Measurements from ENCODE around the gene VPS54.

Gene VPS54

GRCh38 chr2:63903003-63903402 lies 116.2 kb downstream of the VPS54 start:
- DNase-seq (ENCODE audit: low read depth, low spot score), result no peak

- DNase-seq (ENCODE audit: low read depth, low spot score), result no peak
These were observed 117.1 kb downstream of the VPS54 start for GRCh38 chr2:63902149-63902548.

- no peak for DNase-seq (ENCODE audit: low read depth, low spot score)
These were observed 119.6 kb downstream of the VPS54 start for GRCh38 chr2:63899639-63900038.

GRCh38 chr2:63898839-63899238 lies 120.4 kb downstream of the VPS54 start:
- DNase-seq (ENCODE audit: low read depth, low spot score), result no peak

DNA sequence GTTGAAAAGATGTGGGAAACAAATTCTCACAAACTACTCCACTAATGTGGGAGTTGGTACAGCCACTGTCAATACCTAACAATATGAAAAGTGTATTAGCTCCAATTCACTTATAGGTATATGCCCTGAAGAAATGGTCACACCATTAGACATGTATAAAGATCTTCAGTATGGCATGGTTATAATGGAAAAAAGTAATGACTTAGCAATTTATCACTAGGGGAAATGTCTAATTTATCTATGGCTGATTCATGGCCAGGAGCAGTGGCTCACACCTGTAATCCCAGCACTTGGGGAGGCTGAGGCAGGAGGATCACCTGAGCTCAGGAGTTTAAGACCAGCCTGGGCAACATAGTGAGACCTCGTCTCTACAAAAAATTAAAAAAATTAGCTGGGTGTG lies 125.1 kb downstream of the VPS54 start:
- no peak for DNase-seq (ENCODE audit: low read depth, low spot score)

DNA sequence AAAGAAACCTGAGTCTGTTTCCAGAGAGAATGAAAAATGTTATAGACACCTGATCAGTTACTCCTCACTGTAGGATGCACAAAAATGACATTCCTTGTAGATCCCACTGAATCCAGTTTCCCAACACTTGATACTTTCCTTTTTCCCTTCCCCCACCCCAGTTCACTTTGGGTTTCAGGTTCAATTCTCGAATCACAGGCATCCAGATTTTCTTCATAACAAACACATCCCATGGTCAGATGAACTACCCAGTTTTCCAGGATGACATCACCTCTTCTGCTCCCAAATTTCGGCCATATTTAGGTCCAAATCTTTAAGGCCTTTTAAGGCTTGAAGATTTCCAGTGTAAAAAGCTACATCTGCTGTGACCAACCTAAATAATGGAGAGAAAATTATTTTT lies 126.1 kb downstream of the VPS54 start:
- no peak for DNase-seq (ENCODE audit: low read depth, low spot score)

- no peak for DNase-seq (ENCODE audit: low read depth, low spot score)
These were observed 127.7 kb downstream of the VPS54 start for GRCh38 chr2:63891488-63892030.

DNA sequence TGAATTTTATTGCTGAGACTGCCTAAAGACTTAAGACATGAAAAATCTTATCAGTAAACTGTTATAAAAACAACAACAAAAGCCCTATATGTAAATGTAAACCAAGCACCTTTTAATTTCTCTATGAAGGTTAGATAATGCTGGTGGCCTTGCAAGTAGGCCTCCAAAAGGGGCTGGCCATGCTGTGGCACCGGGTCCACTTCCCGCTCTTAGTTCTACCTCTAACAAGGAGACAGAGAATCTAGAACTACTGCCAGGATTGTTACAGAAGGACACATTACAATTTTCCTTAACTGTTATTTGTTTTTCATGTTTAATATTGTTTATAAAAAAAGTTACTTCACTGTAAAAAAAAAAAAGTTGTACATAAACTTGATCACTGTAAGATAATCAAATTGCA lies 128.6 kb downstream of the VPS54 start:
- no peak for DNase-seq (ENCODE audit: low read depth, low spot score)

GRCh38 chr2:63888490-63889402 lies 130.5 kb downstream of the VPS54 start:
- peak; percentile 20 for DNase-seq (ENCODE audit: low read depth, low spot score)

DNA sequence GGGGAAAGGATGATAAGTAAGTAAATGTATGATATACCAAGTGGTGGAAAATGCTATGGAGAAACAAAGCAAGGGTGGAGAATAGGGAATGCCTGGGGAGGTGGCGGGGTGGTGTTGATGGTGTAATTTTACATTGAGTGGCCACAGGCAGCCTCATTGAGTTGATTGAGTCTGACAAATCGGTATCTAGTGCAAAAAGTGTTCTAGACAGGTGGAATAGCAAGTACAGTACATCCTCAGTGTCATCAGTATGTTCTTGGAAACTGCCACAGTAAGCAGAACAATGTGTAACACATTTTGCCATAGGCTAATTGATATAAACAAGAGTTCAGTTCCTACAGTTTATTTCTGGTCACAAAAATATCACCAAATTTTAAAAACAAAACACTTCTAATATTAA lies 131.2 kb downstream of the VPS54 start:
- DNase-seq (ENCODE audit: low read depth, low spot score), result no peak

GRCh38 chr2:63886445-63886844 lies 132.8 kb downstream of the VPS54 start:
- DNase-seq (ENCODE audit: low read depth, low spot score), result no peak

GRCh38 chr2:63882395-63883105 lies 136.7 kb downstream of the VPS54 start:
- no peak for DNase-seq (ENCODE audit: low read depth, low spot score)

DNA sequence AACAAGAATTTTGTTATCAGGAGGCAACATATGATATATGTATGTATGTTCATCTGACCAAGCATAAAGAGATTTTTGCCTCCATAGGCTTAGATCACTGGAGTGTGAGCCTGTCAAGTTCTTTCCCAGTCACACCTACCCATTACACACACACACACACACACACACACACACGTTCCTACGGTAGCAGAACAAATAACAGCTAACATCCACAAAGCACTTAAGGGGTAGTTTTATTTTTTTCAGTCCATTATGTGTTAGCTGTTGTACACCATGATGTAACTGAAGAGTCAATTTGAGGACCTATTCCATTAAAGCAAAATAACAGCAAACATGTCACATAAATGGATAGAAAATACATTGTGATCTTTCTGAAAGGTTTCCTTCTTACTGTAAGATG lies 138.0 kb downstream of the VPS54 start:
- DNase-seq (ENCODE audit: low read depth, low spot score), result no peak

GRCh38 chr2:63880625-63881024 lies 138.6 kb downstream of the VPS54 start:
- DNase-seq (ENCODE audit: low read depth, low spot score), result no peak

DNA sequence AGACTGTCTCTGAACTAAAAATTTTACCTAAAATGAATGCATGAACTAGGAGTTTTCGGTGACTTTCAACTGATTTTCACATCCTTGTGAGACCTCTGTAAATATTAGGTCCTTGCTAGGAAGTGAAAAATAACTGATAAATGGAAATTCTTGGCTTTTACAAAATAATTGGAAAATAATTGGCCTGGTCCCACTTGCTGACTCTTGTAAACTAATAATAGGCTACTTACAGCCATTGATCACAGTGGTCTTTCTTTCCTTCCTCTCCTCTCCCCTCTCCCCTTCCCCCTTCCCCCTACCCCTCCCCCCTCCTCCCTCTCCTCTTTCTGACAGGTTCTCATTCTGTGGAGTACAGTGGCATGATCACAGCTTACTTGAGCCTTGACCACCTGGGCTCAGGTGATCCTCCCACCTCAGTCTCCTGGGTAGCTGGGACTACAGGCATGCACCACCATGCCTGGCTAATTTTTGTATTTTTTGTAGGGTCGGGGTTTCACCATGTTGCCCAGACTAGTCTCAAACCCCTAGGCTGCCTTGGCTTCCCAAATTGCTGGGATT lies 139.3 kb downstream of the VPS54 start:
- DNase-seq (ENCODE audit: low read depth, low spot score), result no peak

DNA sequence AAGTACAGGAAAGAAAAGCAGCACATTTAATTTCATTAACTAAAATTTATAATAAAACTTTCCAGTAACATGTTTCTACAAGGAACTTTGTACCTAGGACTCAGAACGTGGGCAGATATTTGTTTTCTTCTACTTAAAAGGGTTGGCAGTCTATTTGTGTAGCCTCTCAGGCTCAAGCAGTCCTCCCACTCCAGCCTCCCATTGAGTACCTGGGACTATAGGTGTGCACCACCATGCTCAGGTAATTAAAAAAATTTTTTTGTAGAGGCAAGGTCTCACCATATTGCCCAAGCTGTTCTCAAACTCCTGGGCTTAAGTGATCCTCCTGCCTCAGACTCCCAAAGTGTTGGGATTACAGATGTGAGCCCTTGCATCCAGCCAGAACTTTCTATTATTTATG lies 140.7 kb downstream of the VPS54 start:
- DNase-seq (ENCODE audit: low read depth, low spot score), result no peak

DNA sequence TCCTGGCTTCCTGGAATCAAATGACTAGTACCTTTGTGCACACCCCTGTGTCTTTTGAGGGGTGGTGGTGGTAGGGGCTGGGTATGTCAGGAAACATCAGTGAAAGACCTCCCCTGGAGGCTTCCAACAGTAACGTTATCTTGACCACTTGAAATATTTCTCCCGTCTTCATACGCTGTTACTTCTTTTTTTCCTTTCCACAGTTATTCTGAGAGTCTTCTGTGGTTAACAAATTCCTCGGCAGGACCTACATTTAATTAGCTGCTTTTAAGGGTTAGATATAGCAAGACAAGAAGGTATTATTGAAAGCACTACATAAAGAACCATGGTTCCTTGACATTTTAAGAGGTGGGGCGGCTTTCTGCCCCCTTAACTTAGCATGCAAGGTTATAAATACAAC lies 142.9 kb downstream of the VPS54 start:
- no peak for DNase-seq (ENCODE audit: low read depth, low spot score)

GRCh38 chr2:63875559-63876245 lies 143.5 kb downstream of the VPS54 start:
- no peak for DNase-seq (ENCODE audit: low read depth, low spot score)

DNA sequence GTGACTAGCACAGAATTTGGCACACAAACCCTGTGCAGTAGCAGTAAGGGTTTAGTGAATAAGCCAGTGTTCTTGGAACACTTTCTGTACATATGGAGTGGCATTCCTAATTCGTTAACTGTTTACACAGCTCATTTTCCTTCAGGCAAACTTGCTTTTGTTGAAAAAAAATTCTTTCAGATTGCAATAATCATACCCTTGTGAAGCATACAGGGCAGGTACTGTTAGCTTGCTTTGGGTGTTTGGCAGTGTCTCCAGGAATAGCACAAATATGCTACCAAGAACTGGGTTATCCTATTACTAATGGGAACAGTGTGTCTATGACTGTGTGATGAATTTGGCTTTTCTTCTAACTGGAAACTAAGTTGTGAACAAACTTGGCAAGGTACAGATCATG lies 144.1 kb downstream of the VPS54 start:
- no peak for DNase-seq (ENCODE audit: low read depth, low spot score)

DNA sequence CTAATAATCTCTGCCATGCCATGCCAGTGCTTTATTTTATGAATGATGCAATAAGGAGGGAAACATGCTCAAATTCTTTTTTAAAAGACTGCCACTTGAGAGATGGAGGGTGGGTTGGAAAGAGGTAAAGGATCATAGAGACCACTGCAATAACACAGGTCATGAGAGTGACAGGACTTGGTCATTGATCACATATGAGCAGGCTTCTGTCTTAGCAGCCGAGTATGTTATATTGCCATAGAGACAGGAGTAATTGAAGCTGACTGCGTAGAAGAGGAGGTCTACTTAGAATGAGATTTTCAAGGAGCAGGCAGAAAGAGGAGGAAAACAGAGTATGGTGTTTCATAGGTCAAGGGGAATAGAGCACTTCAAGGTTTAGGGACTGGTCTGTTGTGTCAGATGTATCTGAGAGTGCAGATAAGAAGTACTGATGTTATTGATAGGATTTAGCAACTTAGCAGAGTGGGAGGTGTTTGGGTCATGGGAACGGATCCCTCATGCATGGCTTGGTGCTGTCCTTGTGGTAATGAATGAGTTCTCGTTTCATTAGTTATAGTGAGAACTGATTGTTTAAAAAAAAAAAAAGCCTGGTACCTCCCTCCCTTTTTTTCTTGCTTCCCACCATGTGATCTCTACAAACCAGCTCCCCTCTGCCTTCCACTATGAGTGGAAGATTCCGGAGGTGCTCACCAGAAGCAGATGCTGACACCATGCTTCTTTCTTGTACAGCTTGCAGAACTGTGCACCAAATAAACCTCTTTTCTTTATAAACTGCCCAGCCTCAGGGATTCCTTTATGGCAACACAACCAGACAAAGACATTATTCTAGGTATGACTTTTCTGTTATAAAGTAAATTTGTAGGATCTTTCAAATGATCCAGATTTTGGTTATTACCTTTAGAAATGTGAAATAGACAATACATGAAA lies 144.8 kb downstream of the VPS54 start:
- no peak for DNase-seq (ENCODE audit: low read depth, low spot score)

All from smooth muscle cell of the brain vasculature (primary cell).